ENCODE results near the gene KAZN. TPM values are rescaled to one million over a fixed set of nuclear protein-coding genes. Genes with fewer than 3 reads are reported as not detected.
"Not testable (repeated sequence)": the region's sequence is repeated elsewhere in the genome, so short reads cannot be mapped to it uniquely, and the experiment has no call there.

Gene KAZN
- total and polyA plus RNA-seq, 12 donors: 1.1 to 6.5 (median 1.9) TPM

- Histone ChIP-seq H3K36me3 (no peaks in the 10 kb centered on the region), H3K4me3 (no peak overlapping the region), H3K9me3 (peaks cover 0 to 12% (median 0%) of the 10 kb centered on the region in 11 donors), H3K27ac (no peak overlapping the region), H3K27me3 (peaks cover 0 to 15% (median 0%) of the 10 kb centered on the region in 7 donors), H3K4me1 (no peaks in the 10 kb centered on the region)
- DNase-seq (no peak), ATAC-seq (no peak)
- TF ChIP-seq, protein P1, sequence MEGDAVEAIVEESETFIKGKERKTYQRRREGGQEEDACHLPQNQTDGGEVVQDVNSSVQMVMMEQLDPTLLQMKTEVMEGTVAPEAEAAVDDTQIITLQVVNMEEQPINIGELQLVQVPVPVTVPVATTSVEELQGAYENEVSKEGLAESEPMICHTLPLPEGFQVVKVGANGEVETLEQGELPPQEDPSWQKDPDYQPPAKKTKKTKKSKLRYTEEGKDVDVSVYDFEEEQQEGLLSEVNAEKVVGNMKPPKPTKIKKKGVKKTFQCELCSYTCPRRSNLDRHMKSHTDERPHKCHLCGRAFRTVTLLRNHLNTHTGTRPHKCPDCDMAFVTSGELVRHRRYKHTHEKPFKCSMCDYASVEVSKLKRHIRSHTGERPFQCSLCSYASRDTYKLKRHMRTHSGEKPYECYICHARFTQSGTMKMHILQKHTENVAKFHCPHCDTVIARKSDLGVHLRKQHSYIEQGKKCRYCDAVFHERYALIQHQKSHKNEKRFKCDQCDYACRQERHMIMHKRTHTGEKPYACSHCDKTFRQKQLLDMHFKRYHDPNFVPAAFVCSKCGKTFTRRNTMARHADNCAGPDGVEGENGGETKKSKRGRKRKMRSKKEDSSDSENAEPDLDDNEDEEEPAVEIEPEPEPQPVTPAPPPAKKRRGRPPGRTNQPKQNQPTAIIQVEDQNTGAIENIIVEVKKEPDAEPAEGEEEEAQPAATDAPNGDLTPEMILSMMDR (IDR thresholded peaks at IDR 0.05): no peak
- WGBS, 2 donors: 68 to 85% methylated on average over 2 of the region's 2 CpGs
- intact Hi-C loops (cut with DNase I): no loop called here
Observed at GRCh38 chr1:15134285-15134684, 535.8 kb downstream of the KAZN start.

DNA sequence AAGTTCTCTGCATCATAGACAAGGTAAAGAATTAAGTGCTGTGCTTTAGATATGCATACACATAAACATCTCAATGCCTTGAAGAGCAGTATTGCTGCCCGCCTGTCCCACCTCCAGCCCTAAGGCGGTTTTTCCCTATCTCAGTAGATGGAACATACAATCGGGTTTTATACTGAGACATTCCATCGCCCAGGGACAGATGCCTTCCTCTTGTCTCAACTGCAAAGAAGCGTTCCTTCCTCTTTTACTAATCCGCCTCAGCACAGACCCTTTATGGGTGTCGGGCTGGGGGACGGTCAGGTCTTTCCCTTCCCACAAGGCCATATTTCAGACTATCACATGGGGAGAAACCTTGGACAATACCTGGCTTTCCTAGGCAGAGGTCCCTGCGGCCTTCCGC, 537.1 kb downstream of the KAZN start:
- H3K9me3 ChIP-seq; H3K27ac ChIP-seq; DNase-seq; H3K4me3 ChIP-seq; H3K36me3 ChIP-seq; ATAC-seq; H3K4me1 ChIP-seq; intact Hi-C loops (cut with DNase I): not testable (repeated sequence)
- peaks cover 0 to 15% (median 0%) of the 10 kb centered on the region in 7 donors for H3K27me3 ChIP-seq
- WGBS, 2 donors: 70 to 84% methylated on average over 10 of the region's 10 CpGs

DNA sequence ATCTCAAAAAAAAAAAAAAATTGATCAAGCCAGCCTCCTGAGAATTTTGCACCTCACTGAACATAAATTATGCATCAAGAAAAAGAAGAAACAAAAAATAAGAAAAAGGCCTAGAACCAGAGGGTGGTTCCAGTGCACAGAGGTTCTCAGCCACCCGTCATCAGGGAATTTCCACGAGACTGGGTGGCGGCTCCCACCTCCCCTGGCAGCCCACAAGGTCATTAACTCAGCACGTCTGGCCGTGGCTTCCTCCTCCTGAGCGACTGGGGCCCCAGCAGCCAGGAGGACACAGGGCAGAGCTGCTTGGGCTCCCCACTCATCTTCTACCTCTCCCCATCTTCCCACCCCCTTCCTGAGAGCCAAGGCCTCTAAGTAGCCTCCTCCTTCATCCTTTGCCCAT, 539.3 kb downstream of the KAZN start:
- intact Hi-C loops (cut with DNase I): no loop called here
- Histone ChIP-seq H3K36me3 (no peaks in the 10 kb centered on the region), H3K9me3 (peaks cover 0 to 4% (median 0%) of the 10 kb centered on the region in 11 donors), H3K27ac (no peak overlapping the region), H3K27me3 (peaks cover 0 to 15% (median 0%) of the 10 kb centered on the region in 7 donors), H3K4me1 (peaks cover 0 to 12% (median 0%) of the 10 kb centered on the region in 9 donors), H3K4me3 (no peak overlapping the region)
- TF ChIP-seq, protein P1 (IDR thresholded peaks at IDR 0.05): no peak
- WGBS, 2 donors: 48 to 75% methylated on average over 6 of the region's 6 CpGs
- DNase-seq: no peak
- no peak for ATAC-seq

DNA sequence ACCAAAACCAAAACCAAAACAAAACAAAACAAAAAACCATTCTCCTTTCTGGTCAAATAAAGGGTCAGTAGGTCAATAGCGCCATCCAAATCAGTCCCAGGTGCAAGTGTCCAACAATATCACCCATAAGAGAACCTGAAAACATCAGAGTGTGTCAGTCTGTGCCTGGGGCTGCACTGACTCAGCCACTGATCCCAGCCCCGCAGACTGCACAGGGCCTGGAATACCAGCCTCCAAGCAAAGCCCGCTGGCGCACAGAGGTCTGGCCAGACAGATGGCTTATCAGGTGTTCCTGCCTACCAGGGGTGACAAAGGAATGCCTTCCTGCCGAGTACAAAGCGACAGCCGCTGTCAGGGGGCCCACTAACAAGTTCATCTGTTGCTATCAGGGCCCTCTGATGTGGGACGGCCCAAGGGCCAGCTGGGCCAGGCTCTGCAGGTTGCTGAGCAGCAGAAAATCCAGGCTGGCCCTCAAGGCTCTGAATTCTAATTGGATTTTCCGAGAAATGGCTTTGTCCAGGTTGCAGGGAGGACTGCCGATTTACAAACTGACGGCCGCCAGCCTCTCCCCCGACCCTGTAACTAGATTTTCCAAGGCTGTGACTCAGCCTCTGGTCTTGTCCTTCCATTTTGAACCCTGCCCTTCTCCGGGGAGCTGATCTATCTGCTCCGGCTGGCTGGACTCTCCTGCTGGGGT, 541.3 kb downstream of the KAZN start:
- Histone ChIP-seq H3K27ac (no peak overlapping the region), H3K4me3 (no peak overlapping the region), H3K4me1 (peaks cover 0 to 12% (median 0%) of the 10 kb centered on the region in 9 donors), H3K9me3 (peaks cover 0 to 4% (median 0%) of the 10 kb centered on the region in 11 donors), H3K36me3 (no peaks in the 10 kb centered on the region), H3K27me3 (peaks cover 0 to 15% (median 0%) of the 10 kb centered on the region in 7 donors)
- intact Hi-C loops (cut with DNase I): loop anchor here in 1 of 10 donors (5.0 kb wide), 1 partner anchor 137 kb away; no protein-coding TSS in a partner anchor
- ATAC-seq (peak; percentile 40 to 76 (median 64)), DNase-seq (peak in 1 of 2 donors; percentile 35)
- WGBS, 2 donors: 57 to 58% methylated on average over 15 of the region's 15 CpGs
- TF ChIP-seq, protein P1 (IDR thresholded peaks at IDR 0.05): no peak
